Retinal pigment epithelial cell (primary cell): ENCODE data around the gene SUPT4H1.

Experiments
- DNase-seq: peaks from one replicate; pipeline ENCODE4 v3.0.0-alpha.2; 2010; ENCODE audit warnings: low read depth
- H3K4me3 ChIP-seq: 2 replicates; pipeline ENCODE4 v1.5.1; 2011; ENCODE audit warnings: mild to moderate bottlenecking, low read length, control low read depth, moderate library complexity
- CTCF ChIP-seq: conservative IDR thresholded peaks from 2 replicates; pipeline ENCODE4 v1.5.1; 2011; ENCODE audit warnings: low read depth, low read length, control low read depth, inconsistent platforms

Gene SUPT4H1

GRCh38 chr17:58380207-58381123, 28.5 kb upstream of the SUPT4H1 start:
- TF ChIP-seq CTCF, result no peak
- H3K4me3 ChIP-seq, result no peak overlapping the region
- no peak for DNase-seq

GRCh38 chr17:58379511-58379824, 27.5 kb upstream of the SUPT4H1 start:
- no peak for TF ChIP-seq CTCF
- no peak overlapping the region for H3K4me3 ChIP-seq
- DNase-seq, result no peak

GRCh38 chr17:58378733-58379510, 26.9 kb upstream of the SUPT4H1 start:
- H3K4me3 ChIP-seq, result no peak overlapping the region
- TF ChIP-seq CTCF, result no peak
- no peak for DNase-seq

GRCh38 chr17:58377661-58378060, 25.7 kb upstream of the SUPT4H1 start:
- TF ChIP-seq CTCF, result no peak
- H3K4me3 ChIP-seq, result no peak overlapping the region
- DNase-seq, result no peak

- no peak for TF ChIP-seq CTCF
- no peak overlapping the region for H3K4me3 ChIP-seq
- DNase-seq, result no peak
These were observed 25.1 kb upstream of the SUPT4H1 start for GRCh38 chr17:58377093-58377601.

GRCh38 chr17:58376472-58377000, 24.5 kb upstream of the SUPT4H1 start:
- TF ChIP-seq CTCF, result no peak
- DNase-seq, result no peak
- H3K4me3 ChIP-seq, result no peak overlapping the region
